ENCODE results near the gene LDLRAD2.

Gene LDLRAD2

DNA sequence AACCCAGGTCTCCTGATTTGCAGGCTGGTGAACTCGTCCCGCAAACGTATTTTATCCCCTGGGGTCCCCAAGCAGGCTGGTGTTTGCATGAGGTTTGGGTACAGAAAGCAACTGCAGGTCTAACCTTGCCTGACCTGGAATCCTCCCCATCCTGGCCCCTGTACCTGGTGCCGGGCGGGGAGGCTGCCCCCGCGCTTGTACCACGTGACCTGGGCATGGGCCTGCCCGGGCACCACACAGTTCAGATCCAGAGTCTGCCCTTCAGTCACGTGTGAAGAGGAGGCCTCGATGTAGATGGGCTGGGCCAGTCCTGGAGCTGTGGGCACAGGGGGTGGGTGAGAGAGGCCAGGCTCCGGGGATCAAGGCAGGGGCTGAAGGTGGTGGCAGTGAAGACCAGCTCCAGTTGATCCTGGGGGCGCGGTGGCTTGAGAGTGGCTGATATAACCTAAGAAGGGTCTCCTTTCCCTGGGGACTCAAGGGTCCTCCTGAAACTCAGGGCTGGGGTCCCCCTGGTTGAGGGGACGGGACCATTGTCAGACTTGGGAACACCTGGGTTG is 30.6 kb downstream of the LDLRAD2 start:
- DNase-seq (ENCODE audit: low read depth) = no peak

DNA sequence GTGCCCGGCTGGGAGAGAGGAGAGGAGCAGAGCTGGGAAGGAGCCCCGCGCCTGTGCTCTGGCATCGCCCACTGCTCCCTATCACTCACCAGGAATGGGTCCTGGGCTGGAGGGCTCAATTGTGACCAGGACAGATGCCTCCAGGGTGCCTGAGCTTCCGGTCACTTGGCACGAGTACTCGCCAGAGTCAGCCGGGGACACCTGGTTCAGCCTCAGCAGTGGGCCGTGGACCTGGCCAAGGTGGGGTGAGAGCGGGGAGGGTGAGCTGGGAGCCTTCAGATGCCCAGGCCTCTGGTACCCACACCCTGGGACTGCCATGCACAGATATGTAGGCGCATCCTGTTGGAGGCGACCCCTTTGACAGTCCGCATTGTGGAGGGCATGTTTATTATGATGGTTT is 31.1 kb downstream of the LDLRAD2 start:
- no peak for DNase-seq (ENCODE audit: low read depth)

DNA sequence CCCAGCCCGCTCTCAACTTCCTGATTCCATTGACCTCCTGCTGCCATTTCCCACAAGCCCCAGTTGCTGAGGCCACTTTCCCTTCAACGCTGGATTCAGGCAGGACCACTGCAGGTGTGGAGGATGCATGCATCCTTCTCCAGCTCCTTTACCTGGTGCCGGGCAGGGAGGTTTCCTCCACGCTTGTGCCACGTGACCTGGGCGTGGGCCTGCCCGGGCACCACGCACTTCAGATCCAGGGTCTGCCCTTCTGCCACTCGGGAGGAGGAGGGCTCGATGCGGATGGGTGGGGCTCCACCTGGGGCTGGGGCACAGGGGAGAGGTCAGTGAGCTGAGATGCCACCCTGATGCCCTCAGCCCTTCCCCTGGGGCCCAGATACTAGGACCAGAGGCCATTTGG is 31.9 kb downstream of the LDLRAD2 start:
- DNase-seq (ENCODE audit: low read depth) = no peak

DNA sequence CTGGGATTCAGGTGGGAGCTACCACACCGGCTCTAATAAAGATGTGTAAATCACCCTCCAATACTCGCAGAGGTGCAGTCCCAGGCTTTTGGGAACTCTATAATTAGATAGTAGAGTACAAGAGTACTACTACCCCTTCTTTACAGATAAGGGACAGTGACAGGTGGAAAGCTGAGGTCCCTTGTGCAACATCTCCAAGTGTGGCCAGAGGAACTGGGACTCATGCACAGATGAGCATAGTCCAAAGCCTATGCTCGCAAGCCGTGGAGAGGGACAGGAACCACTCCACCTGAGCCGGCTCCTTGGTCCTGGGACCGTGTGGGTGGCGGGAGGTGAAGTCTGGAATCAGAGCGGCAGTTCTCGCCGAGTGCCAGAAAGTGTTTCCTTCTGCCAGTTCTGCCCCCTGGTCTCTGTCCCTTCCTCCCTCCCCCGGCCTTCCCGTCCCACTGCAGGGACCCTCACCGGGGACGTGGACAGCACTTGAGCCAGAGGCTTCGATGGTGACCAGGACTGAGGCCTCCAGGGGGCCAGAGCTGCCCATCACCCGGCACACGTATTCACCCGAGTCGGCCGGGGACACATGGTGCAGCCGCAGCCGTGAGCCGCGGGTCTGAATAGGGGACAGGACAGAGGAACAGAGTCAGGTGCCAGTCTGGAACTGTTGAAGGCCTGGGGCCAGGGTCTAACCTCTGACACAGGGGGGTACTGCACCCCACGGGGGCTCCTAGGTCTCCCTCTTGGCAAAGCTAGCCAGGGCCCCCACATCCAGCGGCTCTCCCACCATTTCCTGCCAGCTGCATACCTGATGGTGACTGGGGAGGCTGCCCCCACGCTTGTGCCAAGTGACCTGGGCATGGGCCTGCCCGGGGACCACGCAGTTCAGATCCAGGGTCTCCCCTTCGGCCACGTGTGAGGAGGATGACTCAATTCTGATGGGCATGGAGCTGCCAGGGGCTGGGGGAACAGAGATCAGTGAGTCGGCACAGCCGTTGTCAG is 33.9 kb downstream of the LDLRAD2 start:
- no peak for DNase-seq (ENCODE audit: low read depth)

DNA sequence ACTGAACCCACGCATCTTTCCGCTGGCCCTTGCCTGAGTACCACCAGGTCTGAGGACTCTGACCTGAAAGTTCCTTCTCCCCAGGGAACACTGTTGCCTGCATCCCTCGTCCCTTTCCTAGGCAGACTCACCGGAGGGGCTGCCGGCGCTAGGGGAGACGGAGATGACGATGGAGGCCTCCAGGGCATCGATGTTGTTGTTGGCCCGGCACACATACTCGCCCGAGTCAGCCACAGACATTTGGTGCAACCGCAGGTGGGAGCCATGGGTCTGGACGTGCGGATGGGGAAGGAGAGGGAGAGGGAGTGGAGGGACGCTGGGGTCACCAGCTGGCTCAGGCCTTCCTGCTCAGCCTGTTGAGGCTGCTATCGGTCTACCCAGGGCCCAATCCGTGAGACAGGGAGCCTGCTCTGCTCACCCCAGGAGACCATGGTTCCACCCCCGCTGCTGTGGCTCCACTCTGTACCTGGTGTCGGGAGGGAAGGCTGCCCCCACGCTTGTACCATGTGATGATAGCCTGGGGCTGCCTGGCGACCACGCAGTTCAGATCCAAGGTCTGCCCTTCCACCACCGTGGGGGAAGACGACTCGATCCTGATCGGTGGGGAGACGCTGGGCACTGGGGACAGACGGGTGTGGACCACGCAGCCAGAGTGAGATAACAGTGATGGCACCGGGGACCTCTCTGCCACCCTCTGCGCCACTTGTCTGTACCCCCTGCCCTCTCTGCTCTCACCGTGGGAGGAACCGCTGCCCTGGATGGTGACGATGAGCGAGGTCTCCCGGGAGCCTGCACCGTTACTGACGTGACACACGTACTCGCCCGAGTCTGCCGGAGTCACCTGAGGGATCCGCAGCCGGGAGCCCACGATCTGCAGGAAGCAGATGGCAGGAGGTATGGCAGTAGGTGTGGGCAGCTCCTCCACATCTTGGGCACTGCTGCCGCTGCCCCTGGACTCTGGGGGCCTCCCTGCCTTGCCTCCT is 35.4 kb downstream of the LDLRAD2 start:
- DNase-seq (ENCODE audit: low read depth) = no peak

DNA sequence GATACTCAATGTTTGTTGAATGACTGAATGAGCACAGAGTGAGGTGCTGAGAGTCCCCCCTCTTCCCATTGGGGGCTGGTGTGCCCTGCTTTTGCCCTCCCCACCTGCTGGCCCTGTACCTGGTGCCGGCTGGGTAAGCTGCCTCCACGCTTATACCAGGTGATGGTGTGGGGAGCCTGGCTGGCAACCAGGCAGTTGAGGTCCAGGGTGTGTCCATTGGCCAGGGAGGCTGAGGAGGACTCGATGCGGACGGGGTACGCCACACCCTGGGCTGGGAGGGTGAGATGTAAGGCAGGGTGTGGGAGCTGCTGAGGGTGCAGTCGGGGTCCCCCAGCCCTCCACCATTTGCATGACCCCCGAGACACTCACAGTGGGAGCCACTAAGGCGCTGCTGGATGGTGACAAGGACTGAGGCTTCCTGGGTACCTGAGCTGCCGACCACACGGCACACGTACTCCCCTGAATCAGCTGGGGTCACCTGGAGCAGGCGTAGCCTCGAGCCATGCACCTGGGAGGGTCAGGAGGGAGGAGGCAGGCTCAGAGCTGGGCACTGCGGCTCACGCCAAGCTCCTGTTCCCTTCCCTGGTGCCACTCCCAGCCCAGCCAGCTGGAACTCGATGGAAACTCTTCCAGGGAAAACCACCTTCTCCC is 36.6 kb downstream of the LDLRAD2 start:
- DNase-seq (ENCODE audit: low read depth) = no peak

DNA sequence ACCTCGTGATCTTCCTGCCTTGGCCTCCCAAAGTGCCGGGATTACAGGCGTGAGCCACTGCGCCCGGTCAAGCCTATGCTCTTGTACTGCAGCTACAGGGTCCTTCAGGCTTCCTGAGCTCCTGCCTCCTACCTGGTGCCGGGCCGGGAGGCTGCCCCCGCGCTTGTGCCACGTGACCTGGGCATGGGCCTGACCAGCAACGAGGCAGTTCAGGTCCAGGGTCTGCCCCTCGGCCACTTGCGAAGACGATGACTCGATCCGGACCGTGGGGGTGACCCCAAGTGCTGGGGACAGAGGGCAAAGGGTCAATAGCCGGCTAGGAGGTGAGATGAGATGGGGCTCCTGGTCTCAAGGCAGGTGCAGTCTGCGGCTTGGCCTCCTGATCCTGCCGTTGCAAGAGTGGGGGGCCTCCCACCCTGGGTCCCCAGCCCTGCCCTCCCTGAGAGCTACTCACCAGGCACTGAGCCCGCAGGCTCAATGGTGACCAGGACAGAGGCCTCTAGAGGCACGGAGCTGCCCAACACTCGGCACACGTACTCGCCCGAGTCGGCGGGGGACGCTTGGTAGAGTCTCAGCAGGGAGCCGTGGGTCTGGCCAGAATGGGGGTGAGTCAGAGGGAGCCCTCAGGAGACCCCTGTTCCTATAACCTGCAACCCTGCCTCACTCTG is 38.0 kb downstream of the LDLRAD2 start:
- no peak for DNase-seq (ENCODE audit: low read depth)

DNA sequence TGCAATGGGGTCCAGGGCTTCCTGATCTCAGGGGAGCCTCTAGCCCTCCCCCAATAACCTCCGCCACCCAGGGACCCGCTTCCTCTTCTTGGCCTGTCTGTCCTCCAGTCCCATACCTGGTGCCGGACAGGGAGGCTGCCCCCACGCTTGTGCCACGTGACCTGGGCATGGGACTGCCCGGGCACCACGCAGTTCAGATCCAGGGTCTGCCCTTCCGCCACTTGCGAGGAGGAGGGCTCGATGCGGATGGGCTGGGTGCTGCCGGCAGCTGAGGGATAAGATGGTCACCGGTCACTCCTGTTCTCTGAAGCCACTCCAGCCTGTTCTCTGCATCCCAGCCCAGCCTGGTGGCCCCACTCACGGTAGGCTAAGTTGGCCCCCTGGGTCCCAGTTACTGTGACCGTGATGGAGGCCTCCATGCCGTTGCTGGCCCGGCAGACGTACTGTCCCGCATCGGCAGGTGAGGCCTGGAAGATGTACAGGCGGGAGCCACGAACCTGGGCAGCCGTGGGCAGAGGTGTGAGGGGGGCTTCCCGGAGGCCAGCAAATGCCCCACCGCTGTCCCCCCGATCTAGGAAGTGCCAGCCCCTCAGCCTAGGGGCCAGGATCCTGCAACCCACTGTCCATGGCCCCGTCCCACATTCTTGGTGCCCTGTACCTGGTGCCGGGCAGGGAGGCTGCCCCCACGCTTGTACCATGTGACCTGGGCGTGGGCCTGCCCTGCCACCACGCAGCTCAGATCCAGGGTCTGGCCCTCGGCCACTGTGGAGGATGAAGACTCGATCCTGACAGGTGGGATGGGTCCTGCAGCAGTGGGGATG is 39.6 kb downstream of the LDLRAD2 start:
- DNase-seq (ENCODE audit: low read depth) = no peak

DNA sequence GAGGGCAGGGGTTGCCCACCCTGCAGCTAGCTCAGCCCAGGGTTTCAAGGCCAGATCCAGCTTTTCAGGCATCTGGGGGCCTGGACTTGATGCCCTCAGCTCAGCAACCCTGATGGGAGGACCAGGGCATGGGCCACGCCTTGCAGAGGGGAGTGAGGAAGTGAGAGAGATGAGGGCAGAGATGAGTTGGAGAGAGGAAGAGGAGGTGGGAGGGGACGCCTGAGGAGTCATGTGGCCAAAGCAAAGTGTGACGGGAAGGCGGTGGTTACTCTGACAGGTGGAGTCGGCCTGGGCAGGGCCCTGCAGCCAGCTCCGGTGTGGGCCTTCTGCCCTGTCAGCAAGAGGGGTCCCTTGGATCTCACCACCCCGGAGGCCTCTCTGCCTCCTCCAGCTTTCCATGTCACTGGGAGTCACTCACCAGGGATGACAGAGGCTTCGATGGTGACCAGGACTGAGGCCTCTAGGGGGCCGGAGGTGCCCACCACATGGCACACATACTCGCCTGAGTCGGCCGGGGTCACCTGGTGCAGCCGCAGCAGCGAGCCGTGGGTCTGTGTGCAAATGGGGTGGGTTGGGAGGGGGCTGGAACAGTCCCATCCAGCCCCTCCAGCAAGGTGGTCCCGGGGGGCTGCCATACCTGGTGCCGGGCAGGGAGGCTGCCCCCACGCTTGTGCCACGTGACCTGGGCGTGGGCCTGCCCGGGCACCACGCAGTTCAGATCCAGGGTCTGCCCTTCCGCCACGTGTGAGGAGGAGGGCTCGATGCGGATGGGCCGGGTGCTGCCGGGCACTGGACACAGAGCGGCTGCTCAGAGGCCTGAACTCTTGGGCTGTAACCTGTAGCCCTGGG is 40.4 kb downstream of the LDLRAD2 start:
- no peak for DNase-seq (ENCODE audit: low read depth)

DNA sequence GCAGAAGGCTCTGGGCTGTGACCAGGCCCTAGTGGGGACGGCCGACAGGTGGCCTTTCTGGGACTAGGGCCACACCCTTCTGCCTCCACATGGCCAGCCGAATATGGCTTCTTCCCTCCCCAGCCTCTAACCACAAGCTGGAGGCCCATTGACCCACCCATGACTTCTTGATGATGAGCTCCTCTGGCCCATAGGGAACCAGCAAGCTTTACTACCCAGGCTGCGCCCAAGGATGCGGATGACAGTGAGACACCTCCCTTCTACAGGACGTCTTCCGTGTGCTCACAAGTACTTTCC is 41.0 kb downstream of the LDLRAD2 start:
- DNase-seq (ENCODE audit: low read depth) = no peak

DNA sequence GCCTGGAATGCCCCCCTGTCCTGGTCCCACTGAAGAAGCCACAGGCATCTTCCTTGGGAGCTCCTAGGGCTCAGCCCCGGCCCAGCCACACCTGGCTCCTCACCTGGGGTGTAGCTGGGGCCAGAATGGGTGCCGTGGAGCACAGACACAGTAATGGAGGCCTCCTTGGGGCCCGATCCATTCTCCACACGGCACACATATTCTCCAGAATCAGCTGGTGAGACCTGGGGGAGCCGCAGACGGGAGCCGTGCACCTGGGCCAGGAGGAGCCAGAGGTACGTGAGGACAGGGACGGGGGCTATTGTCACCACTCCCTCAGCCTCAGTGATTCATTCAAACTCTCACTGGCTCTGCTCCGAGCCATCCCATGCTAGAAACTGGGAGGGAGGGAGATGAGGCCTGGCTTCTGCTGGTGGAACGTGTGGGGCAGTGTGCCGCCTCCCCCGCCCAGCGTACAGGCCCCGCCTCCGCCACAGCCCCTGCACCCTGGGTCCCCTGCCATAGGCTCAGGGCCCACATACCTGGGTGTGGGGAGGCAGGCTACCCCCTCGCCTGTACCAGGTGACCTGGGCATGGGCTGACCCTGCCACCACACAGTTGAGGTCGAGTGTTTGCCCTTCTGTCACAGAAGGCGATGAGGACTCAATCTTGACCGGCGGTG is 42.2 kb downstream of the LDLRAD2 start:
- no peak for DNase-seq (ENCODE audit: low read depth)

DNA sequence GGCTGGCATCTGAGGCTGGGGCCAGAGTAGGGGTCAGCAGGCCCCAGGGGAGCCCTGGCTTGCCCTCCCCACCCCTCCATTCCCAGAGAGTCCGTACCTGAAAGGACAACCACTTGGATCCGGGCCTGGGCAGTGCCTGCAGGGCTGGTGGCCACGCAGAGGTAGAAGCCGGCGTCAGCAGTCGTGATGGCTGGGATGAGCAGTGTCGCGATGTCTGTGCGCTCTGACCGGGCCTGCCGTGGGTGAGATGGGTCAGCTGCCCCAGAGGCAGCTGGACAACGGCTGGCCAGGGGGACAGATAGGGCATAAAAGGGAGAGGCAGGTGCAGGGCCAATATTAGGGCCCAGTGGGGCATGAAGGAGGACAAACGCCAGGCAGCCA is 42.7 kb downstream of the LDLRAD2 start:
- no peak for DNase-seq (ENCODE audit: low read depth)

DNA sequence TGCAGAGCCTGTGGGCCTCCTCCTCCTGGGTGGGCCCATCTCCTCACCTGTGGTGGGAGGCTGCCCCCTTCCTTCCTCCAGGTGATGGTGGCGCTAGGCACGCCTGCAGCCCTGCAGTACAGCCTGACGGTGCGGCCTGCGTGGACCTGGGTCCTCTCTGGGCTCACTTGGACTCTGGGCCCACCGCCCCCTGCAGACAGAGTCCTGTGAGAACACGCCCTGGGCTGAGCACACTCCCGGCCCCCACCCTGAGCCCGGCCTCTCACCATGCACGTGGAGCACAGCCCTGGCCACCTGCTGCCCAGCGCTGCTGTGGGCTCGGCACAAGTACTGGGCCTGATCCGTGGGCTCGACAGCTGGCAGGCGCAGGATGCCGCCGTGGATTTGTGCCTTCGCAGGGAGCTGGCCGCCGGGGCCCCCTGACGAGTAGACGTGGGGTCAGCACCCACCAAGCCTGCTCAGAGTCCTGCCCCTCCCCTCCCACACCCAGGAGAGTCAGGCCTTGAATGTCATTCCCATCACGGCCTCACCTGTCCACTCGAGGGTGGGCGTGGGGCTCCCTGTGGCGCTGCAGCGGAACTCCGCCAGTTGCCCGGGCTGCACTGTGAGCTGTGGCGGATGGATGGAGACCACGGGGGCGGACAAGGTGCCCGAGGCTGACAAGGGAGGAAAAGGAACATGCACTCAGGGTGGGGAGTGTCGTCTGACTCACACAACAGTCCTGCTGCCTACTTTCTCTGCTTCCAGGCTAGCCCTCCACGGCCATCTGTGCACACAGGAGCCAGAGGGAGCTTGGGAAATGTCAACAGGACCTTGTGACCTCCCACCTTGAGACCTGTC is 43.4 kb downstream of the LDLRAD2 start:
- no peak for DNase-seq (ENCODE audit: low read depth)

DNA sequence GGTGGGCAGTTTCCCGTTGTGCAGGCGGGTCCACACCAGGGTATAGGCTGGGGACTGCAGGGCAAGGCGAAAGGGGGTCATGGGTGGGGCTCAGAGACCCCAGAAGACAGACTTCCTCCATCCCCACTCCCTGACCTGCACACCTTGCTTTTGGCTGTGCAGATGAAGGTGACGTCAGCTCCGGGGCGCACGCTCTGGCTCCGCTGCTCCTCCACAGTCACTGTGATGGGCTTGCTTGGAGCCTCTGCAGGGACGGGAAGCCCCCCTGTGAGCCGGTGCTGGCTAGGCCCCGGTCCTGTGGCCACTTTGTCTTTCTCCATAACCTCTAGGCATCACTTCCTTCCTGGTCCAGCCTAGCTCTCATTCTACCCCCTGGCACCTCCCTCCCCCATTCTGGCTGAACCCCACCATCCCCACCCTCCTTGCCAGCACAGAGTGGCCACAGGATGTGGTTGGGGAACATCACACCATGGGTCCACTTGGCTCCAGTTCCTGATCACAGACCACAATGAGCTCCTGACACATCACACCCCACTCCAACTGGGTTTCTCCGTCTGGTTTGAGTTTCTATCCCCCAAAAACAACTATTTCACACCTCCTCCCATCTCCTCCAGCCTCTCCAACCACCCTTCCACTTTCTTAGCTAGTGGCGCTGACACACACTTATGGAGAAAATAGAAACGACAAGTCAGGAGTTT is 45.2 kb downstream of the LDLRAD2 start:
- DNase-seq (ENCODE audit: low read depth) = no peak

DNA sequence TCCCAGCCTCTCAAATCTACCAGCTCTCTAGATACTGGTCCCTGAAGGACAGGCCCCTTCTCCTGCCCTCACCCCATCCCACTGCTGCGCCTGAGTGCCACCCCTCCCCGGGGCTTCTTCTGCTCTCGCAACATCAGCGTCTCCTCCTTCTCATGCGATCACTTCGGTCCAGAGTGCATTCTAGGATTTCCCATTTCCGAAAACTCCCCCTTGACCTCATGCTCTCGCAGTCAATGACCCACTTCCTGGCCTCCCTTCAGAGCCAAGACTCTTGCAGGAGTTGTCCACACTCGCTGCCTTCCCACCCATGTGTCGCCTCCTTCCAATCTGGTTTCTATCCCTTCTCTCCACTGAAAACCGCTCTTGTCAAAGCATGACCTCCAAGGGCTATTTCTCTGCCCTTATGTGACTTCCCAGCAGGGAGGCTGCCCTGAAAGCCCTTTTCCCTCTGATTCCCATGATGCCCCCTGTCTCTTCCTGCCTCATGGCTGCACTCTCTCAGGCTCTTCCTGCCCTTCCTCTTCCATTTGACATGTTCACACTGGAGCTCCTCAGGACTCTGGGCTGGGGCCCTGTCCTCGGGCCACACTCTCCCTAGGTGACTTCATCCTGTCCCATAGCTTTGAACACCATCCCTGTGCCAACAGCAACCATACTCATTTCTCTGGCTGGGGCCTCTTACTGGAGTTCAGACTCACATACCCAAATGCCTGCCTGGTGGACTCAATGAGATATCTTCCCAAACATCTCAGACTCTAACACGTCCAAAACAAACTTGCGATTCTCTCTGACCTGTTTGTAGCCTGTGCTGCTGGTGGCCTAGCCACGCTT is 46.0 kb downstream of the LDLRAD2 start:
- no peak for DNase-seq (ENCODE audit: low read depth)

DNA sequence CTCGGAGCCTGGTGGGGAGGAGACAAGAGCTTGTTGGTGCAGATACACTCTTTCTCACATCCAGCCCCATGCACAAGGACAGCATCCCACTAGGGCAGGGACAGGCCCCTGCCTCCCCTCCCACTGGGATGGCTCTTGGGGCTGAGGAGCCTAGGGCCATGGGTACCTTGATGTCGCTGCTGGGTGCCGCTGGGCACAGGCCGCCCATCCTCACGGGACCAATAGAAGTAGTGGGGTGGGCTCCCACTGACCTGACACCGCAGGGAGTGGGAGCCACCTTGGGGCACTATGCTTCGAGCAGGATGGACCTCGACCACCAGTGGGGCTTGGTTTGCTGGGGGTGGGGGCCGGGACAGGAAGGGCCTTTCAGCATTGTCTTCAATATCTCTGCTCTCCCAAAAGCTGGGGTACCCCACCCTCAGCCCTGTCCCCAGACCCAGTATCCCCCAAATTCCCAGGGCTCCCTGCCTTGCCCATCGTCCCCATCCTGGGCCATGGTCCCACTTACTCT is 47.7 kb downstream of the LDLRAD2 start:
- no peak for DNase-seq (ENCODE audit: low read depth)
